Measurements from ENCODE around the gene NUDT4B.
"Not testable (repeated sequence)": the region's sequence is repeated elsewhere in the genome, so short reads cannot be mapped to it uniquely, and the experiment has no call there.

GRCh38 chr1:148705316-148705948 is 43.1 kb upstream of the NUDT4B start:
- TF ChIP-seq EZH2 (conservative IDR thresholded peaks at IDR 0.05; ENCODE audit: low read depth, low read length); EP300 (IDR thresholded peaks at IDR 0.05; ENCODE audit: low read depth in 2 of 2, low read length in 2 of 2); EP300 (CRISPR knock-in tag; IDR thresholded peaks at IDR 0.05; ENCODE audit: borderline replicate concordance); TP53 (CRISPR knock-in tag; conservative IDR thresholded peaks at IDR 0.05); REST (IDR thresholded peaks at IDR 0.05; ENCODE audit: borderline replicate concordance in 1 of 2, low read depth in 1 of 2, low read length in 2 of 2); ZNF761 (CRISPR knock-in tag; conservative IDR thresholded peaks at IDR 0.05); CBX5 (CRISPR knock-in tag; IDR thresholded peaks at IDR 0.05; ENCODE audit: borderline replicate concordance); KDM1A (CRISPR knock-in tag; IDR thresholded peaks at IDR 0.05): not testable (repeated sequence)
- TF ChIP-seq, protein P1, sequence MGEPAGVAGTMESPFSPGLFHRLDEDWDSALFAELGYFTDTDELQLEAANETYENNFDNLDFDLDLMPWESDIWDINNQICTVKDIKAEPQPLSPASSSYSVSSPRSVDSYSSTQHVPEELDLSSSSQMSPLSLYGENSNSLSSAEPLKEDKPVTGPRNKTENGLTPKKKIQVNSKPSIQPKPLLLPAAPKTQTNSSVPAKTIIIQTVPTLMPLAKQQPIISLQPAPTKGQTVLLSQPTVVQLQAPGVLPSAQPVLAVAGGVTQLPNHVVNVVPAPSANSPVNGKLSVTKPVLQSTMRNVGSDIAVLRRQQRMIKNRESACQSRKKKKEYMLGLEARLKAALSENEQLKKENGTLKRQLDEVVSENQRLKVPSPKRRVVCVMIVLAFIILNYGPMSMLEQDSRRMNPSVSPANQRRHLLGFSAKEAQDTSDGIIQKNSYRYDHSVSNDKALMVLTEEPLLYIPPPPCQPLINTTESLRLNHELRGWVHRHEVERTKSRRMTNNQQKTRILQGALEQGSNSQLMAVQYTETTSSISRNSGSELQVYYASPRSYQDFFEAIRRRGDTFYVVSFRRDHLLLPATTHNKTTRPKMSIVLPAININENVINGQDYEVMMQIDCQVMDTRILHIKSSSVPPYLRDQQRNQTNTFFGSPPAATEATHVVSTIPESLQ (CRISPR knock-in tag; conservative IDR thresholded peaks at IDR 0.05): not testable (repeated sequence)
- TF ChIP-seq, protein P2, sequence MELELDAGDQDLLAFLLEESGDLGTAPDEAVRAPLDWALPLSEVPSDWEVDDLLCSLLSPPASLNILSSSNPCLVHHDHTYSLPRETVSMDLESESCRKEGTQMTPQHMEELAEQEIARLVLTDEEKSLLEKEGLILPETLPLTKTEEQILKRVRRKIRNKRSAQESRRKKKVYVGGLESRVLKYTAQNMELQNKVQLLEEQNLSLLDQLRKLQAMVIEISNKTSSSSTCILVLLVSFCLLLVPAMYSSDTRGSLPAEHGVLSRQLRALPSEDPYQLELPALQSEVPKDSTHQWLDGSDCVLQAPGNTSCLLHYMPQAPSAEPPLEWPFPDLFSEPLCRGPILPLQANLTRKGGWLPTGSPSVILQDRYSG (CRISPR knock-in tag; IDR thresholded peaks at IDR 0.05): not testable (repeated sequence)
